Esophagus (tissue), 2 donors: ENCODE data around the gene TMEM44. TPM values are rescaled to one million over a fixed set of nuclear protein-coding genes. Genes with fewer than 3 reads are reported as not detected.

Experiments used
- H3K27ac ChIP-seq, 2 donors: one replicate each; pipeline ENCODE4 v1.5.1; 2013; ENCODE audit warnings: low read depth in 2 of 2, mild to moderate bottlenecking in 2 of 2, inconsistent platforms in 1 of 2, low read length in 1 of 2, moderate library complexity in 1 of 2
- H3K27me3 ChIP-seq, 2 donors: one replicate each; pipeline ENCODE4 v1.6.1; 2013; ENCODE audit warnings: low read length in 2 of 2, control low read depth in 1 of 2, mild to moderate bottlenecking in 1 of 2; ENCODE audit not compliant: insufficient read depth in 2 of 2, control insufficient read depth in 1 of 2
- H3K36me3 ChIP-seq, 2 donors: one replicate each; pipeline ENCODE4 v1.6.1; 2013; ENCODE audit warnings: low read length in 1 of 2; ENCODE audit not compliant: control insufficient read depth in 2 of 2, insufficient read depth in 2 of 2
- H3K4me1 ChIP-seq, 2 donors: one replicate each; pipeline ENCODE4 v1.6.1; 2013; ENCODE audit warnings: low read length in 1 of 2; ENCODE audit not compliant: control insufficient read depth in 2 of 2, insufficient read depth in 2 of 2
- H3K4me3 ChIP-seq, 2 donors: one replicate each; pipeline ENCODE4 v1.5.1; 2013; ENCODE audit warnings: low read length in 2 of 2, mild to moderate bottlenecking in 2 of 2, low read depth in 1 of 2, moderate library complexity in 1 of 2
- H3K9me3 ChIP-seq, 2 donors: one replicate each; pipeline ENCODE4 v1.6.1; 2013; ENCODE audit warnings: mild to moderate bottlenecking in 2 of 2, low read depth in 1 of 2, low read length in 1 of 2, moderate library complexity in 1 of 2; ENCODE audit not compliant: control insufficient read depth in 2 of 2, insufficient read depth in 1 of 2
- WGBS, 2 donors: extraction: QIAGEN DNeasy Blood & Tissue Kit; methylation state at CpG; one replicate each; pipeline ENCODE4 v1.1.7; 2013; 5-methylcytosine and 5-hydroxymethylcytosine counted together
- polyA plus RNA-seq, 2 donors: library from polyadenylated mRNA; stranded (reverse); fragments of 200-250 nt; gene quantifications; one replicate each; pipeline ENCODE4 v1.2.3, GENCODE V29; 2013
- donor health status: healthy with polysubstance abuse.
- donor health status: Bipolar disorder and iron deficiency.

Gene TMEM44
- polyA plus RNA-seq, 2 donors: 7.3 TPM

GRCh38 chr3:194565597-194566190 lies 67.5 kb downstream of the TMEM44 start:
- Histone ChIP-seq H3K27ac (no peak overlapping the region), H3K27me3 (no peaks in the 10 kb centered on the region), H3K36me3 (no peaks in the 10 kb centered on the region), H3K4me1 (peaks cover 0 to 2% of the 10 kb centered on the region in 2 donors), H3K9me3 (no peaks in the 10 kb centered on the region), H3K4me3 (no peak overlapping the region)
- WGBS, 2 donors: 76 to 80% methylated on average over 9 of the region's 9 CpGs

- peaks cover 0 to 4% of the 10 kb centered on the region in 2 donors for H3K9me3 ChIP-seq
- no peak overlapping the region for H3K4me3 ChIP-seq
- H3K27ac ChIP-seq: no peak overlapping the region
- H3K36me3 ChIP-seq: no peaks in the 10 kb centered on the region
- H3K27me3 ChIP-seq: no peaks in the 10 kb centered on the region
- H3K4me1 ChIP-seq: peaks cover 0 to 2% of the 10 kb centered on the region in 2 donors
- 79 to 82% methylated on average over 2 of the region's 2 CpGs for WGBS, 2 donors
These were observed 70.2 kb downstream of the TMEM44 start for GRCh38 chr3:194562986-194563385.

- no peaks in the 10 kb centered on the region for H3K36me3 ChIP-seq
- H3K4me1 ChIP-seq: no peaks in the 10 kb centered on the region
- H3K4me3 ChIP-seq: no peak overlapping the region
- no peaks in the 10 kb centered on the region for H3K27me3 ChIP-seq
- peaks cover 0 to 4% of the 10 kb centered on the region in 2 donors for H3K9me3 ChIP-seq
- 84 to 89% methylated on average over 7 of the region's 7 CpGs for WGBS, 2 donors
- H3K27ac ChIP-seq: no peak overlapping the region
These were observed 71.8 kb downstream of the TMEM44 start for GRCh38 chr3:194561306-194561974.

GRCh38 chr3:194560047-194560446 lies 73.2 kb downstream of the TMEM44 start:
- no peaks in the 10 kb centered on the region for H3K27me3 ChIP-seq
- H3K27ac ChIP-seq: no peak overlapping the region
- H3K4me1 ChIP-seq: no peaks in the 10 kb centered on the region
- WGBS, 2 donors: 92 to 97% methylated on average over 7 of the region's 7 CpGs
- H3K4me3 ChIP-seq: no peak overlapping the region
- no peaks in the 10 kb centered on the region for H3K36me3 ChIP-seq
- peaks cover 0 to 4% of the 10 kb centered on the region in 2 donors for H3K9me3 ChIP-seq

GRCh38 chr3:194559530-194559929 lies 73.7 kb downstream of the TMEM44 start:
- no peak overlapping the region for H3K27ac ChIP-seq
- H3K36me3 ChIP-seq: no peaks in the 10 kb centered on the region
- H3K27me3 ChIP-seq: no peaks in the 10 kb centered on the region
- no peak overlapping the region for H3K4me3 ChIP-seq
- 83 to 91% methylated on average over 5 of the region's 5 CpGs for WGBS, 2 donors
- H3K9me3 ChIP-seq: peaks cover 0 to 4% of the 10 kb centered on the region in 2 donors
- H3K4me1 ChIP-seq: no peaks in the 10 kb centered on the region

- Histone ChIP-seq H3K4me3 (peak overlapping the region in 1 of 2 donors; percentile 21), H3K27ac (no peak overlapping the region), H3K36me3 (no peaks in the 10 kb centered on the region), H3K27me3 (no peaks in the 10 kb centered on the region), H3K9me3 (peaks cover 0 to 4% of the 10 kb centered on the region in 2 donors), H3K4me1 (no peaks in the 10 kb centered on the region)
- WGBS, 2 donors: 48 to 52% methylated on average over 13 of the region's 13 CpGs
These were observed 76.8 kb downstream of the TMEM44 start for GRCh38 chr3:194556086-194557056.

GRCh38 chr3:194555175-194556062 lies 77.8 kb downstream of the TMEM44 start:
- Histone ChIP-seq H3K9me3 (peaks cover 0 to 4% of the 10 kb centered on the region in 2 donors), H3K36me3 (no peaks in the 10 kb centered on the region), H3K27me3 (no peaks in the 10 kb centered on the region), H3K27ac (no peak overlapping the region), H3K4me3 (no peak overlapping the region), H3K4me1 (no peaks in the 10 kb centered on the region)
- WGBS, 2 donors: 80 to 85% methylated on average over 15 of the region's 15 CpGs

GRCh38 chr3:194554473-194555123 lies 78.6 kb downstream of the TMEM44 start:
- H3K27ac ChIP-seq: no peak overlapping the region
- no peaks in the 10 kb centered on the region for H3K9me3 ChIP-seq
- no peaks in the 10 kb centered on the region for H3K36me3 ChIP-seq
- WGBS, 2 donors: 78 to 81% methylated on average over 10 of the region's 10 CpGs
- H3K27me3 ChIP-seq: no peaks in the 10 kb centered on the region
- H3K4me1 ChIP-seq: no peaks in the 10 kb centered on the region
- H3K4me3 ChIP-seq: no peak overlapping the region
